ENCODE results near the gene GLIPR1L2. TPM values are rescaled to one million over a fixed set of nuclear protein-coding genes. Genes with fewer than 3 reads are reported as not detected.

GLIPR1L2 gene
- 0.08 to 0.20 TPM (median 0.10 TPM) in 5 replicates for total RNA-seq (2022; extraction: Qiagen RNA extraction)

DNA sequence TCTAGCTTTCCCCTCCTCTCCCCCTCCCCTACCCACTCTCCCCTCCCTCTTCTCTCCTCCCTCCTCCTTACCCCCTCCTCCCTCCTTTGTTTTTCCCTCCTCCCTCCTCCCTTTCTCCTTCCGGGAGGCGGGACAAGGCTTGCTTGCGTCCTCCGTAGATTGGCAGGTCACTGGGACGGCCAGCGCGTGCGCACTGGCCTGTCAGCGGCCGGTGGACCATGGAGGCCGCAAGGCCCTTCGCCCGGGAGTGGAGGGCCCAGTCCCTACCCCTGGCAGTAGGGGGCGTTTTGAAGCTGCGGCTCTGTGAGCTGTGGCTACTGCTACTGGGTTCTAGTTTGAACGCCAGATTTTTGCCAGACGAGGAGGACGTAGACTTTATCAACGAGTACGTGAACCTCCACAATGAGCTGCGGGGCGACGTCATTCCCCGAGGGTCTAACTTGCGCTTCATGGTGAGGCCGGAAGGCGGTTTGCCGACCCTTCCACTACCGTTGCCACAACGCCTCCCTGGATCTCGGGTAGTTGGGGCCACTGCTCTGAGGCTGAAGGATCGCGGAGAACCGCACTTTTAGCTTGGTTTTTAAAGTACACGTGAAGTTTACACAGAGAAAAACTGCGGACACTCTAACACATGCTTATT lies at the start of gene GLIPR1L2:
GLIPR1L2 (plus strand) TSS at position 191 of the 640 bp plus-strand sequence; CDS start at position 219, 28 bp downstream.

DNA sequence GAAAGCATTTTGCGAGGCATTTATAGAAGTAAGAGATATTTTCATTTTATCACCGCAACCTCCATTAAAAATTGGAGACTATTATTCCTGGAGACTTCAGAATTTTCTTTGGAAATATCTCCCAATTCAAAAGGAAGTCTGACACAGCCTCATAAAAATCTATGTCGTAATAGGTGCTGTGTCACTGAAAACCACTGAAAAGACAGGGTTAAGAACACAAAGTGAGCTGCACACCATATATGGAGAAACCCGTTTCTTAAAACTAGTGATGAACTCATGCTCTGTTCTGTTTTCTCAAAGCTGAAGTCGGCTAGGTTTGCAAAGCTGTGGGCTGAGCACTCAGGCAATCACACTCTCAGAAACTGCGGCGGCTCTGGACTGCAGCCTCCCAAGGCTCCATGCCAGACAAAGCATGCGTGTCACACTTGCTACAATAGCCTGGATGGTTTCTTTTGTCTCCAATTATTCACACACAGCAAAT lies 89.6 kb downstream of the GLIPR1L2 start, which contains the start of gene GLIPR1:
GLIPR1 (plus strand) TSS at position 287 of the 481 bp plus-strand sequence; CDS start at position 413, 126 bp downstream.

Other genes with a start within 250 kb of the GLIPR1L2 start
- not detected in 5 replicates for gene KCNC2, start 181.2 kb upstream of the GLIPR1L2 start, total RNA-seq (2022; extraction: Qiagen RNA extraction)
- gene CAPS2, start 60.8 kb upstream of the GLIPR1L2 start, total RNA-seq (2022; extraction: Qiagen RNA extraction): 0.94 to 1.6 TPM (median 0.99 TPM) in 5 replicates
- gene GLIPR1L1, start 56.4 kb upstream of the GLIPR1L2 start, total RNA-seq (2022; extraction: Qiagen RNA extraction): not detected in 5 replicates
- 25.3 to 30.7 TPM (median 30.3 TPM) in 5 replicates for gene GLIPR1, start 89.7 kb downstream of the GLIPR1L2 start, total RNA-seq (2022; extraction: Qiagen RNA extraction)
- 51.9 to 79.7 TPM (median 55.6 TPM) in 5 replicates for gene KRR1, start 120.5 kb downstream of the GLIPR1L2 start, total RNA-seq (2022; extraction: Qiagen RNA extraction)

All from A549 treated with Hydrocortisone at 1 μM for 4 hours (cell line).